Eye (tissue), 1 donor: ENCODE measurements around the gene ARFGAP2.
"Not testable (repeated sequence)": the region's sequence is repeated elsewhere in the genome, so short reads cannot be mapped to it uniquely, and the experiment has no call there.

Experiments
- DNase-seq: peaks from one replicate; pipeline ENCODE4 v3.0.0-alpha.2; 2015

ARFGAP2 gene

DNA sequence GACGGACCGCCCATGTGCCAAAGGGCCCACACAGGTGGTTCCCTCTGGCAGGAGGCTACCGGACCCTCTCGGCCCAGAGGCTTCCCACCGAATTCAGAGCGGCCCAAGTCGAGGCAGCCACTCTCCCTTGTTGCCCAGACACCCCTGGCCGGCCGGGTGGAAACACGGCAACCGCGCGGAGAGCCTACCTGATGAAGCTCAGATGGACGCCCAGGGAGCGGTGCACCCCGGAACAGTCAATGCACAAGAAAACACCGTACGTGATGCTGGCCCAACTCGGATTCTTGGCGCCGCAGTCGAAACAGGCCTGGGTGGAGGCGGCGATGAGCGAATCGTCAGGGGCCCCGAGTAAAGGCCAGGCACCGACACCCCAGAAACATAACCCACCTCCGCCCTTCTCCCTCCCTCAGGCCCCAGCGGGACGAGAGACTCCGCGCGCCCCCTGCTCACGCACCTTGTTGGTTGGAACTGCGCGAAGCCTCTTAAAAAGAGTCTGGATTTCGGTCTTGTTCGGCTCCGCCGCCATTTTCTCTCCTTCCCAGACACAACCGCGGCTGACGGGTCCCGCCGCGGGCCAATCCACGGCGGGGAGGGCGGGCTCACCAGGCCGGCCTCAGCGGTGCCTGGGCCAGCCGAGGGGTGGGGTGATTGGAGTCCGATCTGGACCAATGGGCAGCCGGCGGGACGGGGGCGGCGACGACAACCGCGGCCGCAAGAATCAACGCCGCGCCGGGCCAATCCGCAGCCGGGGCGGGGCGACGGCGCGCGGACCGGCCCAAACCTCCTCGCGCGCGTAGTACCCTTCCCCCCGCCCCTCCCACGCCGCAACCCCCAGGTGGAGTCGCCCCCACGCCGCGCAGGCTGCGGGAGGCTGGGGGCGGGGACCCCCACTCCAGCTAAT is at the start of gene ARFGAP2:
Gene ARFGAP2, minus strand, starts transcription at position 552 of the 901 bp plus-strand sequence. Its CDS starts 26 bp downstream, at position 526.
- DNase-seq, result peak; percentile 98

DNA sequence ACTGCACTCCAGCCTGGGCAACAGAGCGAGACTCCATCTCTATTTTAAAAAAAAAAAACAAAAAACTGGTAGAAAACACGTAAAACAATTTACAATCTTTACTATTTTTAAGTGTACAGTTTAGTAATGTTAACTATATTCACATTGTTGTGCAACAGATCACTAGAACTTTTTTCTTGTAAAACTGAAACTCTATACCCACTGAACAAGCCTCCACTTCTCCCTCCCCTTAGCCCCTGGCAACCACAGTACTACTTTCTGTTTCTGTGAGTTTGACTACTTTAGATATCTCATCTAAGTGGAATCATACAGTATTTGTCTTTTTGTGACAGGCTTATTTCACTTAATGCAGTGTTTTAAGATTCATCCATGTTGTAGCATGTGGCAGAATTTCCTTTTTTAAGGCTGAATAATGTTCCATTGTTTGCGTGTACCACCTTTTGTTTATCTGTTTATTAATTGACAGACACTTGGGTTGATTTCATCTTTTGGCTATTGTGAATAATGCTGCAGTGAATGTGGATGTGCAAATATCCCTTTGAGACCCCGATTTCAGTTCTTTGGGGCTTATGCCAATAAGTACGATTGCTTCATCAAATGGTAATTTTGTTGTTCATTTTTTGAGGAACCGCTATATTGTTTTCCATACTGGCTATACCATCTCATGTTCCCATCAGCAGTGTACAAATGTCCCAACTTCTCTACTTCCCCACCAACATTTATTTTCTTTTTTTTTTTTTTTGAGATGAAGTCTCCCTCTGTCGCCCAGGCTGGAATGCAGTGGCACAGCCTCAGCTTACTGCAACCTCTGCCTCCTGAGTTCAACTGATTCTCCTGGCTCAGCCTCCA is 49.1 kb upstream of the ARFGAP2 start:
- no peak for DNase-seq

DNA sequence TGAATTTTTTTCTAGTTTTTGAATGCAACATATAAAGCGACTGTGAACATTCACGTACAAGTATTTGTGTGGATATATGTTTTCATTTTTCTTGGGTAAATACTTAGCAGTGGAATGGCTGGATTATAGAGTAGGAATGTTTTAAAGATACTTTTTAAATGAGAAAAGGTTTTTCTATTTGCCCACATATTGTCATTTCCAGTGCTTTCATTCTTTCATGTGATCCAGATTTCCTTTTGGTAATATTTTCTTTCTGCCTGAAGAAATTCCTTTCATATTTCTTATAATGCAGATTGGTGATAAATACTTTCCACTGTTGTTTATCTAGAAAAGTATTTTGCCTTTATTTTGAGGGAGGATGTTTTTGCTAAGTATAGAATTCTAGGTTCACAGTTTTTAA is 46.0 kb upstream of the ARFGAP2 start:
- no peak for DNase-seq

DNA sequence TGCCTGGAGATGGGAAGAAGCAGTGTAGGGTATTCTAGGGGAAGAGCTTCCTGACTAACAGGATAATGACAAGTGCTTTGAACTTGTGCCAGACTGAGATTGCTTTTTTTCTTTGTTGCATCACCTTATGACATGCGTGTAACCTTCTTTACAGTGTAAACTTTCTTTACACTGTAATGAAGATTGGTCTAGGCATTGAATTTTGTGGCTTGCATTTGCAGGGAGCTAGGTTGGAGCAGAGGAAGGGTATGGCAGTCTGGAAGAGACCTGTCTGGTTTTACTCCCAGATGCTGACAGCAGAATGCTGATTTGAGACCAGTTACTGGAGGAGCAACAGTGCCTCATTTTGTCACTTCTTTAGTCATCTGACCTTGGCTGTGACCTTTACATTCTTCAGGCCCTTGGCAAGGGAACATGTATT is 43.7 kb upstream of the ARFGAP2 start:
- no peak for DNase-seq

DNA sequence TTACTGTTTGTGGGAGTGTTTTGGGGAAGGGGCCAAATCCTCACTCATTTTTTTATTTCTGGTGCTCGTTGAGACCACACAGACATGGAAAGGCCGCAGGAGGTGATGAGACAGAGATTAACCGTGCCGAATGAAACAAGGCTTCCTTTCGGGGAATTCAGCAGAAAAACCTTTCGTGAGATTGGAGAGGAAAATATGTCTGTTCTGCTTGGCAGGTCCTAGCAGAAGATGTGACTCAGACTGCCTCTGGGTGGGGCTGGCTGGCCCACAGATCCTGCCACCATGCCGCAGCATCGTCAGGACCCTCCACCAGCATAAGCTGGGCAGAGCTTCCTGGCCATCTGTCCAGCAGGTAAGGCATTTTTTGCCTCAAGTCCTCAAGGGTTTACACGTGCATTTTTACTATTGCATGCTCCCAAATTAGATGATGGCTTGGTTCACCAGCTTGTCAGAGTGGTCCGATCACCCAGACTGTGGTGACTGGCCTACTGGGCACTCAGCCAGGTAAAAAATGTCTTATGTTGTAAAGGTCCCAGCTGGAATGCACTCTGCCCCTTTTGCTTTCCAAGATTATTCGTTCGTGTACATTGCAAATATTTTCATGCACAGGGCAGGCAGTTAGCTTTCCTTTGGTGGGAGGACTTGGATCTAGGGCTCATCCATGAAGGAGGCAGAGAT is 39.6 kb upstream of the ARFGAP2 start:
- peak; percentile 55 for DNase-seq

DNA sequence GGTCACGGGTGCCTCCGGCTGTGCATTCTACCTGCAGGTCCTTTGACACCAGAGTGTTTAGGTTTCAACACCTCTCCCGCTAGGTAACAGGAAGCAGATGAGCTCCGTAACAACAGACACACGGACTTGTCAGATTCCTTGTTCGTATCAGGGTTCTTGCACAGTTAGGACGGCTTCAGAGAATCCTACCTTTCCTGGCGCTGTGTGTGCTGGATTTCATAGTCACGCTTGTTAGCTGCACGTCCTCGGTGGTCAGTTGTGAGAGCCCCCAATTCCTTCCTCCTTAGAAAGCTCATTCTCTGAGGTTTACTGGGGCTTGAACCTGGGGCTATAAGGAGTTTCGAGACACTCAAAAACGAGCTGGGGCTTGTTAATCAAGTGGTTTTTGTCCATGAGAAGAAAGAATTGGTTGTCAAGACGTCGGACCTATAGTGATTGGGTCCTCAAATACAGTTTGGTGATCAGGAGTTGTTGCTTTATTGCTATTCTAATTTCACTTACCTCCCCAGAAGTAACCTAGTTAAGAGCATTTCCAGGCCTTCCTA is 38.8 kb upstream of the ARFGAP2 start:
- DNase-seq, result no peak

DNA sequence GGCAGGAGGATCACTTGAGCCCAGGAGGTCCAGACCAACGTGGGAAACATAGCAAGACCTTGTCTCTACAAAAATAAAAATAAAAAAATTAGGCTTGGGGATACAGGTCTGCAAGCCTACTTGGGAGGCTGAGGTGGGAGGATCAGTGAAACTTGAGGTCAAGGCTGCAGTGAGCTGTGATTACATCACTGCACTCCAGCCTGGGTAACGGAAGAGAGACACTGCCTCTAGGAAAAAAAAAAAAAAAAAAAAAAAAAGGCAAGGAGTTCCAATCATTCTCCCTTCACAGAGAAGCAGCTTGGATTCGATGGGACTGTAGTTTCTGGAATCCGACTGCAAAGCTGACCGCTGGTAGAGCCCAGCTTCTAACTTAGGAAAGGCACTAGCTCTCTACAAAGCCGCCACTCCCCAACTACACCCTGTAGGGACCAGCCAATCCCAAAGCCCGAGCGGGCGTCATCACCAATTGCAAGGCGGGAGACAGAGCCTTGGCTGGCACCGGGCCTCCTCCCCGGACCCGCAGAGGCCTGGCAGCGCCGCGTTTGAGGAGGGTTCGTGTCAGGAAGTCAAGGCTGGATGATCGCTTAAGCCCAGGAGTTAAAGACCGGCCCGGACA is 37.4 kb upstream of the ARFGAP2 start:
- DNase-seq, result peak; percentile 84

DNA sequence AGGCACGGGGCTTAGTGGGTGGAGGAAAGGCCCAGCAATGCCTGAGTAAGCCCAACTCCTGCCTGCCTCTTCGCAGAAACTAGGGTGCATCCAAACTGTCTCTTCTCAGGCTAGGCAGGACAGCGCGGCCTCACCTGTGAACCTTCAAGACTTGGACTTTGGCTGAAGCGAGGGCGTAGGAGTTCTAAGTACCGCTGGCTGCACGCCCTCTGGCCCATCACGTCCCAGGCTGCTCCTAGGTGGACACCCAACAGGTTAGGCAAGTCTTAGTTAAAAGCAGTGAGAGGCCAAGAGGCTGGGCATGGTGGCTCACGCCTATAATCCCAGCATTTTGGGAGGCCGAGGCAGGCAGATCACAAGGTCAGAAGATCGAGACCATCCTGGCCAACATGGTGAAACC is 36.3 kb upstream of the ARFGAP2 start:
- no peak for DNase-seq

DNA sequence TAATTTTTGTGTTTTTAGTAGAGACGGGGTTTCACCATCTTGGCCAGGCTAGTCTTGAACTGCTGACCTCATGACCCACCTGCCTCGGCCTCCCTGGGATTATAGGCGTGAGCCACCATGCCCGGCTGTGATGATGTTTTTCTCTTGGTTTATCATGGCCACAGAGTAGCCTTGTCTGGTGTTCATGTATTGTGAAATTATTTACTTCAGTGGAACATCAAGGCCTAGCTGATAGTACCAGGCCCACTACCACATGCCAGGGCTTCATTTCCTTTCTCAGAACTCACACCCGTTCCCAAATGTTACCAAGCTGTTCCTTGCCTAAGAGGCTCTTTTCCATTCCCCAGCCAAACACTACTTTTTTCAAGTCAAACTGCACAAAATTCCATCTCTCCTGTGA is 31.9 kb upstream of the ARFGAP2 start:
- DNase-seq, result no peak

DNA sequence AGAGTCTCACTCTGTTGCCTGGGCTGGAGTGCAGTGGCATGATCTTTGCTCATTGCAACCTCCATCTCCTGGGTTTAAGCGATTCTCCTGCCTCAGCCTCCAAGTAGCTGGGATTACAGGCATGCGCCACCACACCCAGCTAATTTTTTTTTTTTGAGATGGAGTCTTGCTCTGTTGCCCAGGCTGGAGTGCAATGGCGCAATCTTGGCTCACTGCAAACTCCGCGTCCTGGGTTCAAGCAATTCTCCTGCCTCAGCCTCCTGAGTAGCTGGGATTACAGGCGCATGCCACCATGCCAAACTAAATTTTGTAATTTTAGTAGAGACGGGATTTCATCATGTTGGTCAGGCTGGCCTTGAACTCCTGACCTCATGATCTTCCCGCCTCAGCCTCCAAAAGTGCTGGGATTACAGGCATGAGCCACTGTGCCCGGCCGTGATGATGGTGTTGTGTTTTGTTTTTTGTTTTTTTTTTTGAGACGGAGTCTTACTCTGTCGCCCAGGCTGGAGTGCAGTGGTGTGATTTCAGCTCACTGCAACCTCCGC is 31.4 kb upstream of the ARFGAP2 start:
- DNase-seq, result not testable (repeated sequence)

DNA sequence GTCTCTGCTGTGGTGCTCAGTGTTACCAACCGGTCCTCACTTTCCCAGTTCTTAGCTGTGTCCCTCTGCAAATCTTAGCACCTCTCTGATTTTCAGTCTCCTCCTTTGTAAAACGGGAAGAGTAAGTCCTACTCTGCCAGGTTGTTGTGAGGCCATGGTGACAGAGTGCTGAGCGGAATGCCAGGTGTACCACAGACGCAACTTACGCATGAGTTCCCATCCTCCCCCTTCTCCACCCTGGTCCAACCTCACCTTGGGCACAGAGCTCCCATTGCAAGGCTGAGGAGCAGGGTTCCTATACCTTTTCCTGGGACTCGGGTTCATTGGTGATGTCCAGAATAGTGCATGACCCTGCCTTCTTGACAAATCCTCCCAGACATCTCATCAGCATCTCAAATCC is 30.8 kb upstream of the ARFGAP2 start:
- no peak for DNase-seq

DNA sequence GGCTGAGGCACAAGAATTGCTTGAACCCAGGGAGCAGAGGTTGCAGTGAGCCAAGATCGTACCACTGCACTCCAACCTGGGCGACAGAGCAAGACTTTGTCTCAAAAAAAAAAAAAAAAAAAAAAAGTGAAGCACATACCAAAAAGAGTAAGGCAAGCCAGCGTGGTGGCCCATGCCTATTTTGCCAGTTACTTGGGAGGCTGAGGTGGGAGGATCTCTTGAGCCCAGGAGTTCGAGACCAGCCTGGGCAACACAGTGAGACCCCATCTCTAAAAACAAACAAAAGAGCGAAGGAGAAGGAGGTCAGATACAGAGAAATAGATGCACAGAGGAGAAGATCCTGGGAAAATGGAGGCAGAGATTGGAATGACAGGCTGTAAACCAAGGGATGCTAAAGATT is 29.9 kb upstream of the ARFGAP2 start:
- DNase-seq, result not testable (repeated sequence)

DNA sequence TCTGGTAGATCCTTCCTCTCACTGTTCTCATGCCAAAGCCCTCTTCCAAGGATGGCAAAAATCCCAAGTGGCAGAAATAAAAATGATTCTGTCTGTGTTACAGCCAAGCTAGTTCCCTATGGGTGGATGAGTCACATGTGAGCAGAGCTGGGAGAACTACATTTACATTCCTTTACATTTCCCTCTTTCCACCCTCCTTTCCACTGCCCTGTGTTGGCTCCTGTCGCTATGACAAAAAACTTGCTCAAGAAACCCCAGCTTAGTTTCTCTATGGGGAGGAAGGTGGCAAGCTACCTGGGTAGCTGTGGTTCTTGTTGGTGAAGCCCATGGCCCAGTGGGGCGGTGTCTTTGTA is 27.9 kb upstream of the ARFGAP2 start:
- no peak for DNase-seq

DNA sequence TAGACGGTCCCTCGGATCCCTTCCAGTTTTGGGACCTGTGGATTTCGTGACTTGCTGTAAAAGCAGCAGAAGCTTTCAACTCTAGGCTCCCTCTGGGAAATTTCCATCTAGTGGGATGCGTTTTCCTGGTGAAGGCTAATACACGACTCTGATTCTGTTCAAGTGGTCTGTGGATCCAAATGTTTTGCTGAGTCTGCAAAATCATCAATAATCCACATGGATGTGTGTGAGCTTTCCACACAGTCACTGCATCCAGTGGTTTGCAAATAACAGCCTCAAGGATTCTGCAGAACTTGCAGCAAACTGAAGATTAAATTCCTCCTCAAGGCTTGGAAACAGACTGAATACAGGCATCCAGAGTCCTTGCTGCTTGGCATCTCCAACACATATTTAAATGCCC is 25.9 kb upstream of the ARFGAP2 start:
- no peak for DNase-seq

DNA sequence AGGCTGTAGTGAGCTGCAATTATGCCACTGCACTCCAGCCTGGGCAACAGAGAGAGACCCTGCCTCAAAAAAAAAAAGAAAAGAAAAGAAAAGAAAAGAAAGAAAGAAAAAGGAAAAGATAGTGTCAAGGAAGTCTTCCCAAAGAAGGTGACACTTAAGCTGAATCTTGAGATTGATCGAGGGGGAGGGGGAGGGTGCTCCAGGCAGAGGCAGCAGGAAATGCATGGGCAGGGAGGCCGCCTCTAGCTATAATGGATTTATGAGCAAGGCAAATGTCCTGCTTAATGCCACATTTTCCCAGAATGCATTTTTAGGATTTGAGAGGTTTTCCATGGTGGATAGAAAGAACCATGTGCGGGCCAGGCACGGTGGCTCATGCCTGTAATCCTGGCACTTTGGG is 24.3 kb upstream of the ARFGAP2 start:
- no peak for DNase-seq

DNA sequence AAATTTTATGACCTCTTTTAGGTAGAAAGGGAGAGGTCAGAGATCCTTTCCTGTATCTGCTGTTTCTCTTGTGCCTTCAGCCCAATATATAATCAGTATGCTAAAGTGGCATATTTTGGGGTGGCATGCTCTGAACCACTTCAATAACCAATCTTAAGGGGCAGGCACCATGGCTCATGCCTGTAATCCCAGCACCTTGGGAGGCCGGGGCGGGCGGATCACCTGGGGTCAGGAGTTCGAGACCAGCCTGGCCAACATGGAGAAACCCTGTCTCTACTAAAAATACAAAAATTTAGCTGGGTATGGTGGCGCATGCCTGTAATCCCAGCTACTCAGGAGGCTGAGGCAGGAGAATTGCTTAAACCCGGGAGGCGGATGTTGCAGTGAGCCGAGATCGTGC is 21.5 kb upstream of the ARFGAP2 start:
- not testable (repeated sequence) for DNase-seq

DNA sequence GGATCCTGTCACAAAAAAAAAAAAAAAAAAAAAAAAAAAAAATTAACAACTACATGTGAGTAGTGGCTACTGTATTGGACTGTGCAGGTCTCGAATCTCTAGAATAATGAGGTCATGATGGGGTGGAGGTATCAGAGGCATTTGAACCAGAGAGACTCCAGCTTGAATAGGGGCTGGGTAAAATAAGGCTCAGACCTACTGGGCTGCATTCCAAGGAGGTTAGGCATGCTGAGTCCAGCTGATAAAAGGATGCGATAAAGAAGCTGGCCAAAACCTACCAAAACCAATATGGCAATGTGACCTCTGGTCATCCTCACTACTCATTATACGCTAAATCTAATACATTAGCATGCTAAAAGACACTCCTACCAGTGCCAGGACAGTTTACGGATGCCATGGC is 15.4 kb upstream of the ARFGAP2 start:
- DNase-seq, result no peak

DNA sequence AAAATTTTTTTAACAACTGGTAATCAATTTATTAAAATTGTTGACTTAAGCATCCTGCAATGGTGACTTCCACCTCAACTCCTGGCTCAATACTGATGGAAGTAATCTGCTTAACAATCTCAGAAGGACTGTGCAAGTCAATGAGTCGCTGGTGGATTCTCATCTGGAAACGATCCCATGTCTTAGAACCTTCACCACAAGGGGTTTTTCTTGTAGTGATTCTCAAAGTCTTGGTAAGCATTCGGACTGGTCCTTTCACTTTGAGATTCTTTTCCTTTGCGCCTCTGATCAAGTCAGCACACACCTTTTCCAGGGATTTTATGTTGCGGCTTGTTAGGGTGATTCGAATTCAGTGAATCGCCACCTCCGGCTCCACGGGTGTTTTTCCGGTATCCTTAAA is 14.5 kb upstream of the ARFGAP2 start:
- not testable (repeated sequence) for DNase-seq

DNA sequence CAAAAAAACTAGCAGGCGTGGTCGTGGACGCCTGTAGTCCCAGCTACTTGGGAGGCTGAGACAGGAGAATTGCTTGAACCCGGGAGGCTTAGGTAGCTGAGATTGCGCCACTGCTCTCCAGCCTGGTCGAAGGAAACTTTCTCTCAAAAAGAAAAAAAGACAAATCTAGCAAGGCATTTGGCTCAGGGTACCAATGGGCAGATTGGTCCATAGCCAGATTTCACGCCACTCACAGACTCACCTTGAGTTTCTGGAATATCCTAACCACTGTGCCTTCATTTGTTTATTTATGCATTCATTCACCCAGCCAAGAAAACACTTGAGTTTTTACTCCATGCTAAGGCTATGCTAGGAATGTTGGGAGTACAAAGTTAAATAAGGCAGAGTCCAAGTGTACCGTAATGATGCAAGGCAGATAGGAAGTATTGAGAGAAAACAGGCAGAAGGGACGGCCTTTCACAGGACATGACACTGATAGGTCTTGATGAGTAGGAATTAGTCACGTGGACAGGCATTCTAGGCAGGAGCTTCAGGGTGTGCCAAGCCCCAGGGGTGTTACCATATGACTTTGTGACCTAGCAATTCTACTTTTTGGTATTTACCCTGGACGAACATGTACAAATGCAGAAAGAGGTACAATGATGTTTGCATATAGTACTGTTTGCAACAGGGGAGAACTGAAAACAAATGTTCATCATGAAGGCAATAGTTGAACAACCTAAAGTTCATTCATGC is 12.6 kb upstream of the ARFGAP2 start:
- DNase-seq, result peak; percentile 39

DNA sequence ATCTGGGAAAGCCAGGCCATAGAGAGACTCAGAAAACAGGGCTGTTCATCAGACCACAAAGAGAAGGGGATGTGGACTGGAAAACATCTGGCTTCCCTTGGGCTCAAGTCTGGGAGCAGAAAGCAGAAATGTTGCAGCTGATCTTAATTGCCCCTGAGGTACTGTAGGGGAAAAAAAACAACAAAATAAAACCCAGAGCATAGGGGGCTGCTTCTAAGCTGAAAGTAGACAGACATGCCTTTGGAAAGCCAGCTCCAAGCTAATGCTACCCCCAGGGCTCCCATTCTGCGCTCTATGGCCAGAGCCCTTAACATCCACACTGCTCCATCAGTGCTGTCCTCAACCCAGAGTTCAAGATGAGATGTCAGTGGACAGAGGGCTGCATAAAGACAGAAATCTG is 11.6 kb upstream of the ARFGAP2 start:
- DNase-seq, result peak; percentile 84

DNA sequence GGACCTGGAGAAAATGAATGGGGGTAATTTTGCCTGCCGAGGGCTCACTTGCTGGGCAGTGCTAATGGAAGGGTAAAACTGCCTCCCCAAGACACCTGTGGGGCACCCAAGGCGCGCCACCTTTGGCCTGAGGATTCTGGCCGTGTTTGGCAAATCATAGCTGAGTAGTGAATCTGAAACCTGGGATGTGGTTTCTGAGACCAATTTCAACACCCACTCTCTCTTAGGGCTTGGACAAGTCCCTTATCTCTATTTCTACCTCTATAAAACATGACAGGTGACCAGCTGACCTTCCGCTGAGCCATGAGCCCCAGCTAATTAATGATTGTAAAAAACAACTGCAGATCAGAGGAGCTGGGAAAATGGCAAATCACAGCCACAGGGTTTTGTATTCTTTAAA is 11.0 kb upstream of the ARFGAP2 start:
- no peak for DNase-seq
